GM18526 (cell line): ENCODE results near the gene ADCY6.

Experiments
- POLR2A ChIP-seq: IDR thresholded peaks from 3 replicates; pipeline ENCODE4 v1.6.1; 2011; ENCODE audit not compliant: insufficient read length; ENCODE audit errors: extremely low read depth

ADCY6 gene

GRCh38 chr12:48803675-48804074, 14.8 kb upstream of the ADCY6 start:
- TF ChIP-seq POLR2A, result no peak

DNA sequence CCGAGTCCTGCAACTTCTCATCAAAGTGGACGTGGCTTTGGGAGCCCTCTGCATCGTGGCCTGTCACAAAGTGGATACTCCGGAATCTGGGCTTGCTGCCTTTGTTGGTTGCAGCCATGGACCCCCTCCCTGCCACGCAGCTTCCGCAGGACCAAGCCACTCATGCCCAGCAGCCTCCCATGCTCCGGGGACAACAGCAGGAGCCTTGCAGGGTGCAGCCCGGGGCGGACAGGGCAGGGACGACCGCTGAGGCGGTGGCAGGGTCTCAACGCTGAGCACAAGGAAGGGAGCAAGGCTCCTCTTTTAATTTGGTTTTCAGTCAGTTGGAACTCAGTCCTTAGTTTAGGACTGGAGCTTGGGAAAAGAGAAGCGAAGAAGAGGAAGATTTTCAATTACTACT, 12.1 kb upstream of the ADCY6 start:
- TF ChIP-seq POLR2A, result no peak

DNA sequence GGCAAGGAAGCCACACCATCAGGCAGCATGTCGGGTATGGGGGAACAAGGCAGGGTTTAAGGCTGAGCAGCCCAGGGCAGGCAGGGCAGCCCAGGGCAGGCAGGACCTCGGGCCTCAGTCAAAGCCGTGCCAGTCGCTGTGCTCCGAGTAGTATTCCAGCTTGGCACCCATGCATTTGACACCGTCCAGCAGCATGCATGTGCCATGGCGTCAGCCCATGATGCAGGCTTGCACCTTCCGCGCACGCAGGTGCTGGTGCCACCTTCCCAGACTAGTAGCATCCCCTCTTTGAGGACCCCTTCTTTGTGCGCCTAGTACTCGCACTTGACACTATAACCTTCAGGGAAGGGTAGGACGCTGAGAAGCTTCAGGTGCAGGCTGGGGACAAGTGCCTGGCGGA, 11.6 kb upstream of the ADCY6 start:
- no peak for TF ChIP-seq POLR2A

DNA sequence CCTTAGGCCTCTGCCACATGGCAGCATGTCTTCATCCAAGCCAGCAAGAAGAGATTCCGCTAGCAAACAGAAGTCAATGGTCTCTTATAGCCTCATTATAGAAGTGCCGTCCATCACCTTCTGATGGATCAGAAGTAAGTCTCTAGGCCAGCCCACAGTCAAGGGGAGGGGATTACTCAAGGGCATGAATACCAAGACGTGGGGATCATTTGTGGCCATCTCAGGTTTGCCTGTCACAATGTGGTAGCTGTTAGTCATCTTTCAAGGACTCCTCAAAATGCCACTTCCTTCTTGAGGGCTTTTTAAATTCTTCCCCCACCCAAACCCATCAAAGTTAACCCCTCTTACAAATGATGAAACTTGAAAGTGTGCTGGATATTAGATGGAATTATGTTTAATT, 8.1 kb upstream of the ADCY6 start:
- TF ChIP-seq POLR2A, result no peak

GRCh38 chr12:48795550-48796455, 6.9 kb upstream of the ADCY6 start:
- TF ChIP-seq POLR2A, result no peak

GRCh38 chr12:48794870-48795269, 6.0 kb upstream of the ADCY6 start:
- no peak for TF ChIP-seq POLR2A

DNA sequence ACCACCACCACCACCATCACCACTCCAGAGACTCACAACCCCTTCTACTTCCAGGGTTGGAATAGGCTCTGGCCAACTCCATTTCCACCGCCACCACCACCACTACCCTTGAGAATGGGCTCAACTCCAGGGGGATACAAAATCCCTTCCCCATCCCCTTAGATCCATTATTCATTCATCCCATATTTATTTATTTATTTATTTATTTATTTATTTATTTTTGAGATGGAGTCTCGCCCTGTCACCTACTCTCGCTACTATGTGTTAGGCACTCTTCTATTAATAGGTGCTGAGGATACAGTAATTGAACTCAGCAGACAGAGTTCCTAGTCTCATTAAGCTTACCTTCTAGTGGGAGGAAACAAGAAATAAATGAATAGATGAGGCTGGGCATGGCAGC, 4.8 kb upstream of the ADCY6 start:
- TF ChIP-seq POLR2A, result no peak

DNA sequence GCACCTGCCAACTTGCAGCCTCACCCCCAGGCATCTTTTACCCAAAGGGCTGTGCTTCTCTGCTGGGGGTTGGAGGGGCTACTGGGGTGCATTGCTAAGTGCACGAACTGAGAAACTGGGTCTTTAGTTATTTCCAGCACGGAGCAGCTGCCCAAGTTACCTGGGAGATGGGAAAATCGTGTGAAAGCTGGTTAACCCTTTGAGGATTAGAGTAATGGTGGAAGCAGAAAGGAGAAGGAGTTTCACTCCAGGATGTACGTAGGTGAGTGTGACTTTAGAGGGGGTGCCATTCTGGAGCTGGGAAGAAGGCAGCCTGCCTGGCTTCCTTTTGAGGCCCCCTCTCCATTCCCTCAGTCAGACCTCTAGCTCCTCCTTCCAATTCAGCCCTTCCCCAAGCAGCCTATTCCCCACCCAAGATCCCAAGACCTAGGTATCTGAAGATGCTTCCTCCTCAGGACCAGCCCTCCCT, 1.0 kb upstream of the ADCY6 start:
- no peak for TF ChIP-seq POLR2A

GRCh38 chr12:48788524-48788853, 400 bp downstream of the ADCY6 start:
- no peak for TF ChIP-seq POLR2A

DNA sequence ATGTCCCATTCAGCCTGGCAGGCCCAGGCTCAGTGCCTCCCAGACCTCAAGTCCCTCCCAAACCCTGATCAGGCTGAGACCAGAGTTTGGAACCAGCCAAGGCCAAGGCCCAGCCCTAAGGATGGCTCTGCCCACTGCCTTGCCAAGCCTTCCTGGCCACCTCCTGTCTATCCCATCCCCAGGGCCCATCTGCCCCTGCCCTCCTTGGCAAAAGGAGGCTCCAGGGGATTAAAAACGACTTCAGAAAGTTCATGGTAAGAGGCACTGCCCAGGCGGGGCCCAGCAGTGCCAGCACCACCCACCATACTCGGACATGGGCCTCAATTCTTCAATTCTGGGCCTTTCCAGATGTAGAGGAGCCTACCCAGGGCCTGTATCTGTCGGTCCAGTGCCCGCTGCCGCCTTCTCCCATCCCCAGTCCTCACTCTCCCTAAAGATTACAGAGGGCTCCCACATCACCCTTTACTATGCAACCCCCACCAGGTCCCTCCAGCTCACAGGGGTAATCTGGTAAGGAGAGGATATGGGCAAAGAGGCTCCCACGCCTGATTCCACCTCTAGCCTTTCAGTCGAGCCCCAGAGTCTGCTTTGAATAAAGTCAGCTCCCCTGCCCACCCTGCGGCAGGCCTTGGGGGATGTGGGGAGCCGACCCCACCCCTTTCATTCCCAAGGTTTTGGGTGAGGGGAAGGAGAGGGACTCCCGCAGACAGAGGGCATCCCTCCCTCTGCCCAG, 932 bp downstream of the ADCY6 start:
- no peak for TF ChIP-seq POLR2A

DNA sequence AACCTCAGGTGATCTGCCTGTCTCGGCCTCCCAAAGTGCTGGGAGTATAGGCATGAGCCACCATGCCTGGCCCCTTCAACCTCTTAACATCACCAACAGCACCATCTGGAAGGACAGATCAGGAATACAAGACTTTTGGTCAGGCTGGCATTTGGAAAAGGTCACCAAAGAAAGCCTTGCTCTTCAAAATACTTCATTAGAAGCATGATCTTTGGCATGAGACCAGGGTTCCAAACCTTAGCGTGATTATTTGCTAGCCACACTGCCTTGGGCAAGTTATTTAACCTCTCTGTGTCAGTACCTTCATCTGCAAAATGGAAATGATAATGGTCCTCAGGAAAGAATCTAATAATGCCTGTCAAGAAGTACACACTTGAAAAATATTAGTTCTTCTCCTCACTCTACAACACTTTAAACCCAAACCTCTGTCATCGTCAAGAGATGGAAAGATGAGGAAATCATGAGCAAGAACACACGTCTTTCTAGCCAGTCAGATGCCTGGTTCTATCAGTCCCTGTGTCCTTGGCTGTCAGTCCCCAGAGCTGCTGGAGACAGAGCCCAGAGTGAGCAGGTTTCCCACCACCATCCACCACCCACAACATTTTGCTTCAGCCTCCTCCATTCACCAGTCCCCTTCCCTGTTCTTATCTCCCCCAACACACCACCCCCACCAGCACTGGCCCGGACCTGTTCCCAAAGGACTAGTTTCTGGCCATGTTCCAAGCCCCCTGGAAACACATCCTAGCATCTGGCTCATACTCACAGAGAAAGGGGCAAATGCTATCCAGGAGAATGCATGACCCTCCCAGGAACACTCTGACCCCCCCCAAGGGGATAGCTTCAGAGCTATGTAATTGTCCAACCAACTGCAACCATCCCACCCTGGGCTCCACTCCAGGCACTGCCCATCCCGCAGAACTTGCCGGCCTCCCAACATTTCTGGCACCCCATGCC, 2.0 kb downstream of the ADCY6 start:
- no peak for TF ChIP-seq POLR2A

DNA sequence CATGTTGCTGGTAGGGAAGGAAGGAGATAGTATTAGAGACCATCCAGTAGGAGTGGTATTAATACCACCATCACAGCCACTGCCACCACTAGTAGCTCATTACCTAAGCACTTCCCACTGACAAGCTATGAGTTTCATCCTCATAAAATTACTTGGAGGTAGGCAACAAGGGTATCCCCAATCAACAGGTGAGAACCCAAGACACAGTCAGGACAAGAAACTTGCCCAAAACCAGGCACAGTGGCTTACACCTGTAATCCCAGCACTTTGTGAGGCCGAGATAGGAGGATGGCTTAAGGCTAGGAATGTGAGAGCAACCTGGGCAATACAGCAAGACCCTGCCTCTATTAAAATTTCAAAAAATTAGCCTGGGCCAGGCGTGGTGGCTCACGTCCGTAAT, 5.5 kb downstream of the ADCY6 start:
- TF ChIP-seq POLR2A, result no peak

GRCh38 chr12:48782457-48783395, 6.2 kb downstream of the ADCY6 start:
- TF ChIP-seq POLR2A, result no peak

- TF ChIP-seq POLR2A, result no peak
Observed at GRCh38 chr12:48781750-48782456, 7.0 kb downstream of the ADCY6 start.

- no peak for TF ChIP-seq POLR2A
Observed at GRCh38 chr12:48780381-48781025, 8.4 kb downstream of the ADCY6 start.
